ENCODE measurements around the gene CCNT2. TPM values are rescaled to one million over a fixed set of nuclear protein-coding genes. Genes with fewer than 3 reads are reported as not detected.

CCNT2 gene
- total RNA-seq, 1 experiment from 2014 or later = 18.9 TPM

Other genes with a start within 250 kb of the CCNT2 start
- 0.12 and 0.47 TPM in 2 replicates for gene TMEM163, start 199.8 kb upstream of the CCNT2 start, total RNA-seq (2014; rRNA removed)
- not detected in 2 replicates for gene ACMSD, start 80.2 kb upstream of the CCNT2 start, total RNA-seq (2014; rRNA removed)
- gene MAP3K19, start 128.6 kb downstream of the CCNT2 start, total RNA-seq (2014; rRNA removed) = not detected in 2 replicates
- gene RAB3GAP1, start 133.5 kb downstream of the CCNT2 start, total RNA-seq (2014; rRNA removed) = 35.8 and 41.1 TPM in 2 replicates

All from PC-3 (cell line).